ENCODE results near the gene PRAC1. TPM values are rescaled to one million over a fixed set of nuclear protein-coding genes. Genes with fewer than 3 reads are reported as not detected.

Gene PRAC1
- not detected in 2 replicates for total RNA-seq
- not detected in 2 replicates for polyA plus RNA-seq

DNA sequence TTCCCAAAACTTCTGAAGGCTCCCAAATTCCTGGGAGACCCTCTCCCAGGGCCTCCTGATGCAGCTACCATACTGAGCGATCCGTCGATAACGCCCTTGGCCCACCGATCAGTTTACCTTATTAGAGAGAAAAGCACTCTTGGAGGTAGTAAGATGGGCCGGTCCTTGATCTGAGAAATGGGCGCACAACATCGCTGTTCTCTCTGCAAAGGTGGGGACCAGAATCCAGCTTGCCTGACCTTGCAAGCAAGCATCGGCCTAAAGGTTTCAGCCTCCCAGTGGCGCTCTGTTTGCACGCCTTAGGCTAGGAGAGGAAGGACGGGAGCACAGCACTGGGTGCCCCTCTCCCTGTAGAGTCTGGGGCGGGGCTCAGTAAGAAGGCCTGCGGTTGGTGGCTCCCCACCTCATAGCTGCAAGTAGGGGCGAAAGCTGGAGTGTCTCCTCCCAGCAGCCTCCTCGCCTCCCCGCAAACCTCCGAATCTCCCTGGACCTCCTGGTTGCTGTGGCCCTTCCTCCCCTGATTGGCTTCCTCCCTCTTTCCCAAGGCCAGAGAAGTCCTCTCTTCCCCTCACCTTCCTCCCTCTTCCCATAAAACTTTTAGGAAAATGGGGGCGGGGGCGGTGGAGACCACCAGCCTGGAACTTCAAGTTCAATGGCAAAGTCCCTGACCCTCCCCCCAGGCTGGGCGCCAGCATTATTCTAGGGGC lies at the start of gene PRAC1:
Gene PRAC1 (minus strand): TSS at position 318 of the 707 bp plus-strand sequence. CDS start 126 bp downstream, at position 192.
- H3K4me3 ChIP-seq: no peak within 1 kb of the TSS
- no peak for DNase-seq (ENCODE audit: low read depth in 1 of 2, low spot score in 1 of 2)
- H3K9me3 ChIP-seq (ENCODE audit: low read depth): no peaks in the 10 kb centered on the region
- H3K4me1 ChIP-seq (ENCODE audit: low read depth): no peaks in the 10 kb centered on the region
- H3K36me3 ChIP-seq: no peaks in the 10 kb centered on the region
- no peak within 1 kb of the TSS for H3K27ac ChIP-seq
- peaks cover 100% of the 10 kb centered on the region for H3K27me3 ChIP-seq
- TF ChIP-seq CTCF (IDR thresholded peaks at IDR 0.05; ENCODE audit: low read depth, low read length): no peak

- Histone ChIP-seq H3K27me3 (peaks cover 43% of the 10 kb centered on the region), H3K4me3 (no peak overlapping the region), H3K27ac (no peak overlapping the region), H3K4me1 (ENCODE audit: low read depth) (no peaks in the 10 kb centered on the region), H3K9me3 (ENCODE audit: low read depth) (no peaks in the 10 kb centered on the region), H3K36me3 (no peaks in the 10 kb centered on the region)
- no peak for DNase-seq (ENCODE audit: low read depth in 1 of 2, low spot score in 1 of 2)
- no peak for TF ChIP-seq CTCF (IDR thresholded peaks at IDR 0.05; ENCODE audit: low read depth, low read length)
Measured at GRCh38 chr17:48770954-48771353, 48.6 kb upstream of the PRAC1 start.

DNA sequence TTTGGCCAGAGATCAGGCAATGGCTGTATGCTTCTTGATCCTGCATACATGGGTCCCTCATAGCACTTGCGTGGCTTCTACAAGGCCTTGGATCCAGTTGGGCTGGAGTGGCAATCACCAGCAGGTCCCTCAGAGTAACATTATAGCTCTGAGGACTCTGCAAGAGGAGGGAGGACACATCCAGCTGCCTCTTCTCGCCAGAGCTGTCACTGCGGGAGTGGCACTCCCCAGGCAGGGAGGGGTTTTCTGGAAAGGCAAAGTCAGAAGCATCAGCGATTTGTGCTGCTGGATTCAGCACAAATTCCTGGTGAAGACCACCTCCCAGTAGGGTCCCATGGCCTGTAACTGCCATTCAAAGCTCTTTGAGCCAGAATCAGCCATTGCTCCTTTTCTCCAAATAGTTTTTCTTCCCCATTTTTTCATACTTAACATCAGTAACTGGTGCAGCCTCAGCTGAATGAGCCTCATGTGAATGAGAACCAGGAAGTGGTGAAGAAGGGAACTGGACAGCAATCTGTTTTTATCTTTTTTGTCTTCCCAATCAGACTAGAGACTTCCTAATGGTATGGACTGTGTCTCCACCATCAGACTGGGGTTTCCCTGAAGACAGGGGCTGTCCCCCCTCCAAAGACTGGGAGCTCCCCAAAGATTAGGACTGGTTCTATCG lies 46.8 kb upstream of the PRAC1 start:
- H3K36me3 ChIP-seq: no peaks in the 10 kb centered on the region
- DNase-seq (ENCODE audit: low read depth in 1 of 2, low spot score in 1 of 2): no peak
- no peaks in the 10 kb centered on the region for H3K4me1 ChIP-seq (ENCODE audit: low read depth)
- H3K27me3 ChIP-seq: peaks cover 61% of the 10 kb centered on the region
- TF ChIP-seq CTCF (IDR thresholded peaks at IDR 0.05; ENCODE audit: low read depth, low read length): no peak
- no peak overlapping the region for H3K27ac ChIP-seq
- H3K4me3 ChIP-seq: no peak overlapping the region
- no peaks in the 10 kb centered on the region for H3K9me3 ChIP-seq (ENCODE audit: low read depth)

DNA sequence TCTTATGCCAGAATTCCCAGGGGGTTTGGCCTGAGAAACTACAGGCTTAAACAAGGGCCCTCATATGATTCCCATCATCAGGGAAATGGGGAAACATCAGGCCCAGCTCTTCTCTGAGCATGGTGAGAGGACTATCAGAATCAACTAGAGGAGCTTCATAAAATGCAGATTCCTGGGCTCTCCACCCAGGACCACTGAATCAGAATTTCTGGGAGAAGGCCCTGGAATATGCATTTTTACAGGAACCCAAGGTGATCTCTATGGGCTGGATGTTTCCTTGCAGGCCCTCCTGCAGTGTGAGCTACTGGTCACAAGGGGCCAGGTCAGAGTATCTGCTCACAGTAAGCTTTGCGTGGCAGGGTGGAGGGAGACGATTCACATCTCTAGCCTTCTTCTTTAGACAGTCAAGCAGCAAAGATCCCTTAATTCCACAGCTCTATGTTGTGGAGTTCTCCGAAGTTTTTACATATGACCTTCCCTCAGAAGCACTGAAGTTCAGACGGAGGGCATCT lies 45.0 kb upstream of the PRAC1 start:
- H3K36me3 ChIP-seq: no peaks in the 10 kb centered on the region
- no peaks in the 10 kb centered on the region for H3K4me1 ChIP-seq (ENCODE audit: low read depth)
- DNase-seq (ENCODE audit: low read depth in 1 of 2, low spot score in 1 of 2): no peak
- H3K27ac ChIP-seq: no peak overlapping the region
- no peaks in the 10 kb centered on the region for H3K9me3 ChIP-seq (ENCODE audit: low read depth)
- TF ChIP-seq CTCF (IDR thresholded peaks at IDR 0.05; ENCODE audit: low read depth, low read length): no peak
- peaks cover 72% of the 10 kb centered on the region for H3K27me3 ChIP-seq
- no peak overlapping the region for H3K4me3 ChIP-seq

GRCh38 chr17:48761114-48761513 lies 38.8 kb upstream of the PRAC1 start:
- no peak for DNase-seq (ENCODE audit: low read depth in 1 of 2, low spot score in 1 of 2)
- Histone ChIP-seq H3K4me1 (ENCODE audit: low read depth) (no peaks in the 10 kb centered on the region), H3K27ac (no peak overlapping the region), H3K4me3 (no peak overlapping the region), H3K36me3 (no peaks in the 10 kb centered on the region), H3K27me3 (peaks cover 100% of the 10 kb centered on the region), H3K9me3 (ENCODE audit: low read depth) (no peaks in the 10 kb centered on the region)
- no peak for TF ChIP-seq CTCF (IDR thresholded peaks at IDR 0.05; ENCODE audit: low read depth, low read length)

All from cardiac muscle cell (in vitro differentiated cells and primary cell).